Smooth muscle cell (in vitro differentiated cells): ENCODE results near the gene GZMH. TPM values are rescaled to one million over a fixed set of nuclear protein-coding genes. Genes with fewer than 3 reads are reported as not detected.

Experiments
- DNase-seq: peaks from one replicate; lab custom pipeline; 2025; ENCODE audit not compliant: unreplicated experiment; lab: John Stamatoyannopoulos, UW
- H2AFZ ChIP-seq: fragments of 200-600 bp; sonication (generic); 2 replicates; pipeline ENCODE4 v1.6.0; 2016; ENCODE audit warnings: antibody characterized with exemption, low read depth, mild to moderate bottlenecking
- H3F3A ChIP-seq: fragments of 200-600 bp; sonication (generic); 2 replicates; pipeline ENCODE4 v1.6.0; 2017; ENCODE audit warnings: antibody characterized with exemption, low read depth
- H3K27ac ChIP-seq: fragments of 200-600 bp; sonication (generic); 2 replicates; pipeline ENCODE4 v1.5.1; 2016; ENCODE audit warnings: low read depth, mild to moderate bottlenecking
- H3K27me3 ChIP-seq: fragments of 200-600 bp; sonication (generic); 2 replicates; pipeline ENCODE4 v1.6.1; 2016; ENCODE audit warnings: low read depth, mild to moderate bottlenecking
- H3K36me3 ChIP-seq: fragments of 200-600 bp; sonication (generic); 2 replicates; pipeline ENCODE4 v1.5.1; 2016; ENCODE audit warnings: low read depth
- H3K4me1 ChIP-seq: fragments of 200-600 bp; sonication (generic); 2 replicates; pipeline ENCODE4 v1.5.1; 2016; ENCODE audit warnings: low read depth
- H3K4me2 ChIP-seq: fragments of 200-600 bp; sonication (generic); 2 replicates; pipeline ENCODE4 v1.6.0; 2016; ENCODE audit warnings: mild to moderate bottlenecking
- H3K4me3 ChIP-seq: fragments of 200-600 bp; sonication (generic); 2 replicates; pipeline ENCODE4 v1.5.1; 2016; ENCODE audit warnings: mild to moderate bottlenecking
- H3K79me2 ChIP-seq: fragments of 200-600 bp; sonication (generic); 2 replicates; pipeline ENCODE4 v1.6.0; 2016; ENCODE audit warnings: low read depth, mild to moderate bottlenecking
- H3K9ac ChIP-seq: fragments of 200-600 bp; sonication (generic); 2 replicates; pipeline ENCODE4 v1.6.0; 2016; ENCODE audit warnings: low read depth
- H3K9me3 ChIP-seq: fragments of 200-600 bp; sonication (generic); replicated peaks from 2 replicates; pipeline ENCODE4 v1.5.1; 2016; ENCODE audit warnings: low read depth
- H4K20me1 ChIP-seq: fragments of 200-600 bp; sonication (generic); 2 replicates; pipeline ENCODE4 v1.6.0; 2016; ENCODE audit warnings: low read depth
- WGBS: methylation state at CpG from one replicate; pipeline ENCODE4 v1.1.7; 2016; ENCODE audit warnings: low lambda C conversion rate; 5-methylcytosine and 5-hydroxymethylcytosine counted together
- polyA plus RNA-seq: library from polyadenylated mRNA; unstranded; fragments of >200 nt; fragmentation: Nextera tagmentation; extraction: Ambion mirVana; gene quantifications from 2 replicates; pipeline ENCODE4 v1.2.1, GENCODE V29; 2016
- total RNA-seq: library from RNA; depleted of rRNA; stranded (reverse); fragments of >200 nt; gene quantifications from 2 replicates; pipeline ENCODE4 v1.2.3, GENCODE V29; 2014
- TF ChIP-seq, protein P1 (sequence below): fragments of 200-600 bp; sonication (generic); IDR thresholded peaks from 2 replicates; pipeline ENCODE4 v1.5.1; 2017; ENCODE audit warnings: borderline replicate concordance, mild to moderate bottlenecking, antibody characterized with exemption; ENCODE audit not compliant: insufficient read depth, poor library complexity, severe bottlenecking

Gene GZMH
- total and polyA plus RNA-seq, 2 experiments from 2014 or later, result not detected

DNA sequence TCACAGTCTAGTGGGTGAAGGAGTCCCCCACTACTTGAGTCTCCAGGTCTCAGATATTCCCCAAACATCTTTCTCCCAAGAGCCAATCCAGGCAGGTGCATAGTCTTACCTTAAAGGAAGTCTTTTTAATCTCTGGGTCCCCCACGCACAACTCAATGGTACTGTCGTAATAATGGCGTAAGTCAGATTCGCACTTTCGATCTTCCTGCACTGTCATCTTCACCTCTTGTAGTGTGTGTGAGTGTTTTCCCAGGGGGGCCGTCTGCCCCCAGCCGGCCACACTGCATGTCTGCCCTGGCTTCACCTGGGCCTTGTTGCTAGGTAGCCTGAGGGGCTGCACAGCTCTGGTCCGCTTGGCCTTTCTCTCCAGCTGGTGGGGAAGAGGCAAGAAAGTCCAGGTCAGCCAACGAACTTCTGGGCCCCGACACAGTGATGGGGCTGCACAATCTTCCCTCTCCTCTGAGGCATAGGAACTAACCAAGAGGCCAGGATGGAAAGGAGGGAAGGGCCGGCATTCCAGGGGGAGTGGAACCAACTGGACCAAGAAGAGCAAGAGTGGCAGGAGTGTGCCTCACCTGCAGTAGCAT, 22.4 kb upstream of the GZMH start:
- H3K4me3 ChIP-seq, result no peak overlapping the region
- H3K36me3 ChIP-seq, result no peaks in the 10 kb centered on the region
- no peaks in the 10 kb centered on the region for H3K27me3 ChIP-seq
- H3K4me1 ChIP-seq, result no peaks in the 10 kb centered on the region
- TF ChIP-seq, protein P1, sequence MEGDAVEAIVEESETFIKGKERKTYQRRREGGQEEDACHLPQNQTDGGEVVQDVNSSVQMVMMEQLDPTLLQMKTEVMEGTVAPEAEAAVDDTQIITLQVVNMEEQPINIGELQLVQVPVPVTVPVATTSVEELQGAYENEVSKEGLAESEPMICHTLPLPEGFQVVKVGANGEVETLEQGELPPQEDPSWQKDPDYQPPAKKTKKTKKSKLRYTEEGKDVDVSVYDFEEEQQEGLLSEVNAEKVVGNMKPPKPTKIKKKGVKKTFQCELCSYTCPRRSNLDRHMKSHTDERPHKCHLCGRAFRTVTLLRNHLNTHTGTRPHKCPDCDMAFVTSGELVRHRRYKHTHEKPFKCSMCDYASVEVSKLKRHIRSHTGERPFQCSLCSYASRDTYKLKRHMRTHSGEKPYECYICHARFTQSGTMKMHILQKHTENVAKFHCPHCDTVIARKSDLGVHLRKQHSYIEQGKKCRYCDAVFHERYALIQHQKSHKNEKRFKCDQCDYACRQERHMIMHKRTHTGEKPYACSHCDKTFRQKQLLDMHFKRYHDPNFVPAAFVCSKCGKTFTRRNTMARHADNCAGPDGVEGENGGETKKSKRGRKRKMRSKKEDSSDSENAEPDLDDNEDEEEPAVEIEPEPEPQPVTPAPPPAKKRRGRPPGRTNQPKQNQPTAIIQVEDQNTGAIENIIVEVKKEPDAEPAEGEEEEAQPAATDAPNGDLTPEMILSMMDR, result no peak
- DNase-seq, result no peak
- H3K9ac ChIP-seq, result no peak overlapping the region
- no peak overlapping the region for H3K4me2 ChIP-seq
- no peak overlapping the region for H2AFZ ChIP-seq
- H3K79me2 ChIP-seq, result no peaks in the 10 kb centered on the region
- no peaks in the 10 kb centered on the region for H3F3A ChIP-seq
- 93% methylated on average over 10 of the region's 11 CpGs for WGBS
- no peak overlapping the region for H3K27ac ChIP-seq
- H3K9me3 ChIP-seq, result peaks cover 2% of the 10 kb centered on the region
- no peaks in the 10 kb centered on the region for H4K20me1 ChIP-seq

DNA sequence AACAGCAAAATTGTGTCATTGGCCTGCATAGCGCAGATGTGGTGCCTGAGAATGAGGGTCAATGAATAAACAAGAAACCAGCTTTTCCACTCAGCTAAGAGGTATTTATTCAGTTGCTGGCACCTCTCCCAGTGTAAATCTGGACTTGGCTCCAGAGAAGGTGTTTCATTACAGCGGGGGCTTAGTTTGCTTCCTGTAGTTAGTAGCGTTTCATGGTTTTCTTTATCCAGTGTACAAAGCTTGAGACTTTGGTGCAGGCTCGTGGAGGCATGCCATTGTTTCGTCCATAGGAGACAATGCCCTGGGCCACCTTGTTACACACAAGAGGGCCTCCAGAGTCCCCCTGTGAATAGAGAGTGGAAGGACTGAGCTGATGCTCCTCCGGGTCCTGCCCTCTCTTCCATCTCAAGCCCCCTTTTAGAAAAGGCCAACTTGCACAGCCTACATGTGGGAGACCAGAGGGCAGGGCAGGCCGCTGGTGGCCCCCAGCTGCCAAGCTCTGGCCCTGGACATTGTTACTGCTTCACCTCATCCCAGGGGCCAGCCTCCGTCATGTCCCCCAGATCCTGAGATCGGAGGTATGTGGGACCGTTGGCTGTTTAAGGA, 21.5 kb upstream of the GZMH start:
- Histone ChIP-seq H3K36me3 (no peaks in the 10 kb centered on the region), H3K4me1 (no peaks in the 10 kb centered on the region), H3K4me3 (no peak overlapping the region), H3K9me3 (peaks cover 2% of the 10 kb centered on the region), H4K20me1 (no peaks in the 10 kb centered on the region), H3K9ac (no peak overlapping the region), H3F3A (no peaks in the 10 kb centered on the region), H3K4me2 (no peak overlapping the region), H3K79me2 (no peaks in the 10 kb centered on the region), H3K27ac (no peak overlapping the region), H3K27me3 (no peaks in the 10 kb centered on the region), H2AFZ (no peak overlapping the region)
- TF ChIP-seq, protein P1, result no peak
- DNase-seq, result no peak
- 79% methylated on average over 10 of the region's 10 CpGs for WGBS

DNA sequence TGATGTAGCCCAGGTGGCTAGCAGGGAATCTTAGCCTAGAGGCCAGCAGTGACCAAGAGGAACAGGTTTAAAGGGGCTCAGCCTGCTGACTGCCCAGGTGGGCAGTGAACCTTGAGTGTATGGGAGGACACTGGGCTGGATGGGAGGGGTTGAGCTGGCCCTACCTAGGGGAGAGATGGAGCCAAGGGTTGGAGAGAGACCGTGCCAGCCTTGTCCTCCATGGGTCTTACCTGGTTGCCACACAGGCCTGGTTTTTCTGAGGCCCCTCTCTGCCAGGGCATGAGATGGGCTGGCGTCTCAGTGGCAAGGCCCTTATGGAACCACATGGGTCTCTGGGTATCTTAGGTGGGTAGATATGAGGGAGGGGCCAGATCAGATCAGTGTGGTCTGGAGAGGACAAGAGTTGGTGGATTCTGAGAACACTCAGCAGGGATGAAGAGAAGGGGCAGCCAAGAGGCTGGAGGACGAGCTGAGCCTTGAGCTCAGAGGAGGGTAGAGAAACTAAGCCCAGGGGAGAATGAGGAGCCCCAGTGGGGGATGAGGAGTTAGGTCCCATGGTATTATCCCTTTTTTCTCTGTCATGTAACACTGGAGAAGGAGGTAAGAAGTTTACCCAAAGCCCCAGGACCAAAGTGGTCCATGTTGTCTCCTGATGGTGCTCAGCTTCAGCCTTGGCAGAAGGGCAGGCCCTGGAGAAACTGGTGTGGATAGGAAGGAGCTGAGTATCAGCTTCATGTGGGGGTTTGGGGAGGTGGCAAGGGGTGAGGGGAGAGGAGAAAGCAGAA, 20.8 kb upstream of the GZMH start:
- TF ChIP-seq, protein P1, result no peak
- Histone ChIP-seq H3K4me1 (no peaks in the 10 kb centered on the region), H2AFZ (no peak overlapping the region), H3K4me2 (no peak overlapping the region), H3K36me3 (no peaks in the 10 kb centered on the region), H3F3A (no peaks in the 10 kb centered on the region), H3K79me2 (no peaks in the 10 kb centered on the region), H3K27me3 (no peaks in the 10 kb centered on the region), H3K27ac (no peak overlapping the region), H4K20me1 (no peaks in the 10 kb centered on the region), H3K9ac (no peak overlapping the region), H3K9me3 (peaks cover 2% of the 10 kb centered on the region), H3K4me3 (no peak overlapping the region)
- no peak for DNase-seq
- WGBS, result 77% methylated on average over 3 of the region's 3 CpGs
